ENCODE measurements around the gene GALNT14. TPM values are rescaled to one million over a fixed set of nuclear protein-coding genes. Genes with fewer than 3 reads are reported as not detected.

GALNT14 gene
- total RNA-seq, 1 donor from 2014 or later = 1.7 TPM

DNA sequence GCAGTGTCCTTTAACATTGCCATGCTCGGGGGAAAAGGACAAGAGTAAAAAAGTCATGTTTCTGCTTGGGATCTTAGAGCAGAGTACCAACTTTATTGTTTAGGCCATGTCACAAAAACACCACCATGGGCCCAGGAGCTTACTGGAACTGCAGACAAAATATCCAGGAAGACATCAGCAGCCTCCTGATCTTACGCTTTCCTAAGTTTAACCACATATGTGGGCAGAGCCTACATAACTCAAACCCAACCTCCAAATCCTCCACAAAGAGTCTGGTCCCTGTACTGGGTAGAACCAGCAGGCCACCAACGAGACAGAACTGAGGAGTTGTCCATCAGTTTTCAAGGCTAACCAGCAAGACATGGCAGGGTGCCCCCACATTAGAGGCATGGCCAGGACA is 10.3 kb downstream of the GALNT14 start:
- Mint-ChIP-seq H3K9me3 (no peaks in the 10 kb centered on the region), H3K4me3 (no peak overlapping the region), H3K27me3 (ENCODE audit: low read depth) (peaks cover 42% of the 10 kb centered on the region), H3K36me3 (no peaks in the 10 kb centered on the region), H3K27ac (no peak overlapping the region), H3K4me1 (peaks cover 4% of the 10 kb centered on the region)
- TF ChIP-seq, protein P1, sequence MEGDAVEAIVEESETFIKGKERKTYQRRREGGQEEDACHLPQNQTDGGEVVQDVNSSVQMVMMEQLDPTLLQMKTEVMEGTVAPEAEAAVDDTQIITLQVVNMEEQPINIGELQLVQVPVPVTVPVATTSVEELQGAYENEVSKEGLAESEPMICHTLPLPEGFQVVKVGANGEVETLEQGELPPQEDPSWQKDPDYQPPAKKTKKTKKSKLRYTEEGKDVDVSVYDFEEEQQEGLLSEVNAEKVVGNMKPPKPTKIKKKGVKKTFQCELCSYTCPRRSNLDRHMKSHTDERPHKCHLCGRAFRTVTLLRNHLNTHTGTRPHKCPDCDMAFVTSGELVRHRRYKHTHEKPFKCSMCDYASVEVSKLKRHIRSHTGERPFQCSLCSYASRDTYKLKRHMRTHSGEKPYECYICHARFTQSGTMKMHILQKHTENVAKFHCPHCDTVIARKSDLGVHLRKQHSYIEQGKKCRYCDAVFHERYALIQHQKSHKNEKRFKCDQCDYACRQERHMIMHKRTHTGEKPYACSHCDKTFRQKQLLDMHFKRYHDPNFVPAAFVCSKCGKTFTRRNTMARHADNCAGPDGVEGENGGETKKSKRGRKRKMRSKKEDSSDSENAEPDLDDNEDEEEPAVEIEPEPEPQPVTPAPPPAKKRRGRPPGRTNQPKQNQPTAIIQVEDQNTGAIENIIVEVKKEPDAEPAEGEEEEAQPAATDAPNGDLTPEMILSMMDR (IDR thresholded peaks at IDR 0.05; ENCODE audit: unreplicated experiment) = no peak
- no peak for DNase-seq (ENCODE audit: low spot score in 2 of 2, unreplicated experiment in 2 of 2)

DNA sequence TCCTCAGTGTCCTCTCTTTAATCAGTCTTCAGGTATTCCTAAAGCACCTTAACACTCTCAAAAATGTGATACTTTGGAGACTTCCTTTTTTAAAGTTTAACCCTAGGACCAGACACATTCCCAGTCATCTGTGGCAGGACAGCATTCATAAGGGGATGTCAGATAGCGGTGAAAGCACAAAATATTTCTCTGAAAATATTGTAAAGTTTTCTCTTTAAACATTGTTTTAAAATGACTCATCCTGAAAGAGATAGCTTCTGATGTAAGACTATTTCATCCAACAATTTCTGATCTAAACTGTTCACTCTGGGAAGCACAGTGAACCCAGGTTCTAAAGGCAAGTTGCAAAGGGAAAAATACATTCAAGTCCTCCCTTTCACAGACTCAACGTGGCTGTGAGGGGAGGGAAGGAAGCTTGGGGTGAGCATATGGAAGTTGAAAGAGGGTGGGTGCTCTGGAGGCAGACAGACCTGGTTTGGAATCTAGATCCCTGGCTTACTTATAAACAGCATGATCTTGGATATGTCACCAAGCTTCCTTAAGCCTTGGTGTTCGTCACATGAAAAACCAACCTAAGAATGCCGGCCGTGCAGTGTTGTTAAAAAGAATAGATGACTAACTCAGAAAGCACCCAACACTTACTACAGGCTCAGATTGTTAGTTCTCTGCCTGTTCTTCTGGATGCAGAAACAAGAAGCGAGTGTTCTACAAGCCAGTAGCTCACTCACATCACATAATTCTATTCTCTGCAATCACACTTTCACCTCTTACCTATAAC is 12.1 kb downstream of the GALNT14 start:
- TF ChIP-seq, protein P1 (IDR thresholded peaks at IDR 0.05; ENCODE audit: unreplicated experiment) = no peak
- no peak for DNase-seq (ENCODE audit: low spot score in 2 of 2, unreplicated experiment in 2 of 2)
- H3K27me3 Mint-ChIP-seq (ENCODE audit: low read depth) = peaks cover 37% of the 10 kb centered on the region
- H3K36me3 Mint-ChIP-seq = no peaks in the 10 kb centered on the region
- no peak overlapping the region for H3K4me3 Mint-ChIP-seq
- no peaks in the 10 kb centered on the region for H3K4me1 Mint-ChIP-seq
- H3K9me3 Mint-ChIP-seq = no peaks in the 10 kb centered on the region
- no peak overlapping the region for H3K27ac Mint-ChIP-seq

- Mint-ChIP-seq H3K9me3 (no peaks in the 10 kb centered on the region), H3K36me3 (no peaks in the 10 kb centered on the region), H3K27ac (no peak overlapping the region), H3K4me3 (no peak overlapping the region), H3K27me3 (ENCODE audit: low read depth) (peaks cover 37% of the 10 kb centered on the region), H3K4me1 (no peaks in the 10 kb centered on the region)
- TF ChIP-seq, protein P1 (IDR thresholded peaks at IDR 0.05; ENCODE audit: unreplicated experiment) = no peak
- DNase-seq (ENCODE audit: low spot score in 2 of 2, unreplicated experiment in 2 of 2) = no peak
These were observed 13.3 kb downstream of the GALNT14 start for GRCh38 chr2:31124904-31125303.

DNA sequence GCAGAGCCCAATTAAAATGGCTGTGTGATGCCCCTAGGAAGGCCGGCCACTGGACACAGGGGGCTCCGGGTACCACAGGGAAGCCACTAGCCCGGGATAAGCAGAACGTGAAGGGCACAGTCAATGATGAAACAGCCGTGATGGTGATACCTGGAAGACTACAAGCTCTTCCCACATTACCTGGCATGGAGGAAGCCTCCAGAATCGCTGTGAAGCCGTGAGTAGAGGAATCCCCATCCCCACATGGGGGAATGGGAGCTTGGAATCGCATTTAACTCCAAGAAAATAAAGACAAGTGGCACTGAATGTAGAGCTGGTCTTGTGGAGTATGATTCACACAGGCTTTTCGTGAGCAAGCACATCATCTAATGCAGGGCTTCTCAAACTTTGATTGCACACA is 16.1 kb downstream of the GALNT14 start:
- no peaks in the 10 kb centered on the region for H3K9me3 Mint-ChIP-seq
- H3K4me3 Mint-ChIP-seq = no peak overlapping the region
- TF ChIP-seq, protein P1 (IDR thresholded peaks at IDR 0.05; ENCODE audit: unreplicated experiment) = no peak
- no peaks in the 10 kb centered on the region for H3K4me1 Mint-ChIP-seq
- no peak for DNase-seq (ENCODE audit: low spot score in 2 of 2, unreplicated experiment in 2 of 2)
- no peaks in the 10 kb centered on the region for H3K36me3 Mint-ChIP-seq
- peaks cover 44% of the 10 kb centered on the region for H3K27me3 Mint-ChIP-seq (ENCODE audit: low read depth)
- no peak overlapping the region for H3K27ac Mint-ChIP-seq

DNA sequence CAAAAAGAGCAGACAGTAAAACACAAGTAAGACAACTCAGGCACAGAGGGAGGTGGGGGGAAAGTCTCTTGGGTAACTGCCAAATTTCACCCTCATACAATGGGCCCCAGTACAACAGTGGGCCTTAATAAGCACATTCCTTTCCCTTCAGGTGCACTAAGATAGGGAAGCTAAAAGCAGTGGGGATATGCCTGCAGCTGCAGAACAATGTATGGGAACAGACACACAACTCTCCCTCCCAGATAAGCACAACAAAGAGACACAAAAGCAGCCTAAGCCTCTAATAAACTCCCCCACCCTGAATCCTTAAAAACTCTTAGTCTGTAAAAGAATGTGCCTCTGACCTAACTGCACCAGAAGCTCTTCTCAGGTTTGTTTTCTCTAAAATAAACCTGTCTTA is 24.5 kb downstream of the GALNT14 start:
- Mint-ChIP-seq H3K36me3 (no peaks in the 10 kb centered on the region), H3K27ac (no peak overlapping the region), H3K4me3 (no peak overlapping the region), H3K4me1 (no peaks in the 10 kb centered on the region), H3K27me3 (ENCODE audit: low read depth) (peaks cover 40% of the 10 kb centered on the region), H3K9me3 (peaks cover 9% of the 10 kb centered on the region)
- TF ChIP-seq, protein P1 (IDR thresholded peaks at IDR 0.05; ENCODE audit: unreplicated experiment) = no peak
- DNase-seq (ENCODE audit: low spot score in 2 of 2, unreplicated experiment in 2 of 2) = no peak

Measured in mesothelial cell of epicardium (in vitro differentiated cells).